Measurements from ENCODE around the gene MYL2. TPM values are rescaled to one million over a fixed set of nuclear protein-coding genes. Genes with fewer than 3 reads are reported as not detected.

MYL2 gene
- total RNA-seq, 1 donor from 2014 or later = not detected

DNA sequence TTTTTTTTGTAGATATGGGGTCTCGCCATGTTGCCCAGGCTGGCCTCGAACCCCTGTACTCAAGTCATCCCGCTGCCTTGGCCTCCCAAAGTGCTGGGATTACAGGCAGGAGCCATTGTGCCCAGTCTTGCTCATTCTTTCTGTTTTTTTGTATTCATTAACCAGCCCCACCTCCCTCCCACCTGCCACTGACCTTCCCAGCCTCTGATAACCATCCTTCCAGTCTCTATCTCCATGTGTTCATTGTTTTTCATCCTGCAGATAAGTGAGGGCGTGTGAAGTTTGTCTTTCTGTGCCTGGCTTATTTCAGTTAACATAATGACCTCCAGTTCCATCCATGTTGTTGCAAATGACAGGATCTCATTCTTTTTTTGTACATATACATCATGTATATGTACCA, 19.0 kb downstream of the MYL2 start:
- intact Hi-C loops (cut with micrococcal nuclease) = no loop called here

DNA sequence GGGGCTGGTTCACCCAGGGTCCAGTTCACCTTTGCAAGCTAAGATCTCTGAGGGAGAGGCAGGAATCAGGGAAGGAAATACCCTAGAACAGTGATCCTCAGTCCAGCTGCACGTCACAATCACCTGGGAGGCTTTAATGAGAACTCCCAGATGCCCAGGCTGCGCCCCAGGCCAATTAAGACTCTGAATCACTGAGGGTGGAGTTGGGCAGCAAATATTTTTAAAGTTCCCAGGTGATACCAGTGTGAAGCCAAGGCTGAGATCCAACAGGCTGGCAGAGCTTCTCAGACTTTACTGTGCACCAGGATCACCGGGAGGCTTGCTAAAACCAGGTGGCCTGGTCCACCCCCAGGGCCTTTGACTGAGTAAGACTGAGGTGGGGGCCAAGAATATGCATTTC, 23.8 kb downstream of the MYL2 start:
- intact Hi-C loops (cut with micrococcal nuclease) = no loop called here

DNA sequence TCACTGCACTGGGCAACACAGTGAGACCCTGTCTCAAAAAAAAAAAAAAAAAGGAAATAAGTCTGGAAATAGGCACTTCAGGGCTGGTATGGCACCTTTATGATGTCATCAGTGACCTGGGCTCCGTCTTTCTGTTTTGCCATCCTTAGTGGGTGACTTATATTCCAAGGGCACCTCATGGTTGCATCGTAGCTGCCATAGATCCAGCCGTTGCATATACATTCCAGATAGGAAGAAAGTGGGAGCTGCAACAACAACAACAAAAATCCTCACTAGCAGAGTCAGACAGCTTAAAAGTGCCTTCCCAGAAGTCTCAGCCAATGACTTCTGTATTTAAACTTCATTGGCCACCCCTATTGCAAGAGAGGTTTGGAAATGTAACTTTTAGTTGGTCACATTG, 26.4 kb downstream of the MYL2 start:
- intact Hi-C loops (cut with micrococcal nuclease) = loop anchor here (1.0 to 2.0 kb wide), 2 partner anchors 419 to 1321 kb away; partner anchors contain the start of genes MMAB and MVK

DNA sequence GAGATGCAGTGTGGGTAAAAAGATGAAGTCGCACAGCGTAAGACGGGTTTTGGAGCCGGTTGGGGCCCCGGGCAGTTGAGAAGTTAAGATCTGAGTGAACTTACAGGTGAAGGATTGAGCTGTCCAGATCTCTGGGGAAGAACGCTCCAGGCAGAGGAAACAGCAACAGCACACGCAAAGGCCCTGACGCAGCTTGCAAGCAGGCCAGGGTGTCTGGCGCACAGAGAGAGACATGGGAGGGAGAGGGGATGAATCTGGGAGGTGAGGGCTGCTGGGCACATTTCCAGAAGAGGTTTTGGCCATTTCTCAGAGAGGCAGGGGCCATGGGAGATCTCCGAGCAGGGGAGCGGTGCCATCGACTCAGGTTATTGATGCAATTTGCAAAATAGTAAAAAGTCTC, 31.0 kb downstream of the MYL2 start:
- intact Hi-C loops (cut with micrococcal nuclease) = loop anchor here (2.0 kb wide), 2 partner anchors 149 to 185 kb away; no protein-coding TSS in a partner anchor

DNA sequence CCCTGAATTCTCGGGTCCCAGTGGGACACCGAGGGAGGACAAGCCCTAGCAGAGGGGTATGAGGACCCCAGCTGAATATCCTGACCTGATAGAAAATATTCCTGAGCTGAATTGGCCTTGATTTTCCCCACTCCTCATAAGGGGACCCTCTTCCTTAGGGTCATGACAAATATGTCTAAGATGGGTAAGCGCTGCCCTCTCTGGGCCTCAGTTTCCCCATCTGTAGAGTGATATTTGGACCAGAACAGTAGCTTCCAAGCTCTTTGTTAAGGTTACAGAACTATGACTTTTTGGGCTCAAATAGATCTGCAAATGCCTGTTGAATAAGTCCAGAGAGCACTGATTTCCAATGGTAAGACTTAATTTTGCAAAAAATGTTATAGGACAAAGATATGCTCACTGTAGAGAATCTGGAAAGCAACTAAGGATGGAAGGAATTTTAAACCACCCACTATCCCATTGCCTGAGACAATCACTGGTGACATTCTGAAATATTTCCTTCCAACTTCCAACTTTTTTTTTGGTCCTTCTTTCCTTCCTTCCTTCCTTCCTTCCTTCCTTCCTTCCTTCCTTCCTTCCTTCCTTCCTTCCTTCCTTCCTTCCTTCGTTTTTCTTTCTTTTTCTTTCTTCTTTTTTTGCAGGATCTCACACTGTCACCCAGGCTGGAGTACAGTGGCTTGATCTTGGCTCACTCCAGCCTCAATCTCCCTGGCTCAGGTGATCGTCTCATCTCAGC, 32.0 kb downstream of the MYL2 start:
- intact Hi-C loops (cut with micrococcal nuclease) = loop anchor here (1.0 to 2.0 kb wide), 7 partner anchors 62 to 788 kb away; partner anchors contain the start of genes ARPC3, FAM216A and GPN3

DNA sequence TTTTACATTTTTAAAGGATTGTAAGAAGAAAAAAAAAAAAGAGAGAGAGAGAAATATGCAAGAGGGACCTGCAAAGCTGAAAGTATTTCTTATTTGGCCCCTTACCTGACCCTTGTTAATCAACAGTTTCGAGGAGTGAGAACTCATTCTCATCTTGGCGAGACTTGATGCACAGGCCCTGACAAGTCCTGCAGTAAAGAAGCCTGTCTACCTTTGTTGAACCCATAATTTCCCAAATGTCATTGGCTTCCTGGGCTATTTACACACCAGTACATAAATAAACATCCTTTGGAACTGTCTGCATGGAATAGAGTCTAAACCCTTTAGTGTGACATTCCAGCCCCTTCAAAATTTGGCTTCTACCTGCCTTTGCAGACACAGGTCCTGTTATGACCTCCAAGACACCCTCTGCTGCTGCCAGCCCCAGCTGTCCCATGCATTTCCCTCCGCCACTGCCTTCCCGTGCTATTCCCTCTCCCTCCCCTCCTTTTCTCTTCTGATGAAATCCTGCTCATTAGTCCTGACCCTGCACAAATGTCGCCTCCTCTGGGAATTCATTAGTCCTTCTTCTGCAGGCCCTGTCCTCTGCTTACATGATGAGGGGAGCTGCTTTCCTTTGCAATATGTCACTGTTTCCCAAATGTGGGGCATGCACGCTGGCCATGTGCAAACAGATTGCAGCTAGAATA, 35.1 kb downstream of the MYL2 start:
- intact Hi-C loops (cut with micrococcal nuclease) = no loop called here

DNA sequence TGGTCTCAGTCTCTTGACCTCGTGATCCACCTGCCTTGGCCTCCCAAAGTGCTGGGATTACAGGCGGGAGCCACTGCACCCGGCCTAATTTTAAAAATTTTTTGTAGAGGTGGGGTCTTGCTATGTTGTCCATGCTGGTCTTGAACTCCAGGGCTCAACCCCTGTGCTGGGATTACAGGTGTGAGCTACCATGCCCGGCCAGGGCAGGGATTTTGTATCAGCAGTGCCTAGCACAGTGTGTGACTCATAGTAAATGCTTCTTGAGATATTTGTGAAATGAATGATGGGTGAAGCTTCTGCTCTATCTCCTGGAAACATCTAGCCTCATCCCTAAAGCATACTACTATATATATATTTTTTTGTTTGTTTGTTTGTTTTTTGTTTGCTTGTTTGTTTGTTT, 37.1 kb downstream of the MYL2 start:
- intact Hi-C loops (cut with micrococcal nuclease) = no loop called here

DNA sequence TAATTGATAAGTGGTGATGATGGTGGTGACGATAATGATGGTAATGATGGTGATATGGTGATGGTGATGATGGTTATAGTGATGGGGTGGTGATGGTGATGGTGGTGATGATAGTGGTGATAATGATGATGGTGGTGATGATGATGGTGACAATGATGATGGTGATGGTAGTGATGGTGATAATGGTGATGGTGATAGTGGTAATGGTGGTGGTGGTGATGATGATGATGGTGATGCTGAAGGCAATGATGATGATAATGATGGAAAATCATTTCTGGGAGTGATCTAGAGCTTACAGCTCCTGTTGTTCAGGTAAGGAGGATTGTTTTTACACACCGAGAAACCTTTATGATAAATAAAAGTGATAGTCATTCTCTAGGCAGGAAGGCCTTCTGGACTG, 39.7 kb downstream of the MYL2 start:
- intact Hi-C loops (cut with micrococcal nuclease) = no loop called here

DNA sequence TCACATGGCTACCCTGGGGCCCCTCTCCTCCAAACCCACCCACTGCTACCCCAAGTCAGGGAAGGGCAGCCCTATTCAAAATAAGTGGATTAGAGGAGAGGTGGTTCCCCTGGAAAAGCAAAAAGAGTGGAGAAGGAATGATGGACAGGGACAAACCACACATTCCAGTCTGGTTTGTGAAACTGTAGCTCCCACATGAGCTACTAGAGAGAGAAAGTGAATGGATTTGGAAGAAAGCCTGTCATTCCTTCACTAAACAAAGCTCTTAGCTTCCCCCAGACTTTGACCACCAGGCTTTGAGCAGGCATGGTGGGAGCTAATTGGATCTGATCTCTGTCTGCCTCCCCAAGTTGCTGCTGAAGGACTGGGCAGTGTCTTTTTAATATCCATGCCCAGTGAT, 45.6 kb downstream of the MYL2 start:
- intact Hi-C loops (cut with micrococcal nuclease) = no loop called here

DNA sequence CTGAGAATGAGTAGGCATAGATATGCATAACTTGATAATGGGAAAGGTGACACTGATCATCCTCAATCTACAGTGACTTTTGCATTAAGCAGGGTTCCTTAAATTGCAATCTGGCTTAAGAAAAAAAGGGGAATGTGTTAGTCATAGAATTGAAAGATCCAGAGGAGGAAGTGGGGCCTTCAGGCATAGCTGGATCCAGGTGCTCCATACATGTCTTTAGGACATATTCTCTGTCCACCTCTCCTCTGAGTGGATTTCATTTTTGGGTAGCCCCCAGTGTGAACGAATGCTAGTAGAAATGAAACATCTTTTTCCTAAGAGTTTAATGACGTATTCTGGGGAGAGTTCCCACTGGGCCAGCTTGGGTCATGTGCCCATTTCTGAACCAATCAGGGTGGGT, 46.0 kb downstream of the MYL2 start:
- intact Hi-C loops (cut with micrococcal nuclease) = no loop called here

DNA sequence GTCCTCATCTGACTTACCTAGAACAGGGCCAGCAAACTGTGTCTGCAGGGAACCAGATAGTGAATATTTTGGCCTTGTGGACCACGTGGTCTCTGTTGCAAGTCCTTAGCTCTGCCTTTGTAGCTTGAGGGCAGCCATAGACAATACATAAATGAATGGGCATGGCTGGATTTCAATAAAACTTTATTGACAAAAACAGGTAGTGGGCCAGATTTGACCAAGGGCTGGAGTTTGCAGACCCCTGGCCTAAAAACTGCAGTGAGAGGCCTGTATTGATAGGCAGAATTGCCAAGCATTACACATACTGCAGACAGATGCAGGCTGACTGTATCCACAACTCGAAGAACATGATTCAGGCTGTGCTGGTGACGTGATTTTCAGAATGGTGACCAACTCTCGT, 48.3 kb downstream of the MYL2 start:
- intact Hi-C loops (cut with micrococcal nuclease) = no loop called here

DNA sequence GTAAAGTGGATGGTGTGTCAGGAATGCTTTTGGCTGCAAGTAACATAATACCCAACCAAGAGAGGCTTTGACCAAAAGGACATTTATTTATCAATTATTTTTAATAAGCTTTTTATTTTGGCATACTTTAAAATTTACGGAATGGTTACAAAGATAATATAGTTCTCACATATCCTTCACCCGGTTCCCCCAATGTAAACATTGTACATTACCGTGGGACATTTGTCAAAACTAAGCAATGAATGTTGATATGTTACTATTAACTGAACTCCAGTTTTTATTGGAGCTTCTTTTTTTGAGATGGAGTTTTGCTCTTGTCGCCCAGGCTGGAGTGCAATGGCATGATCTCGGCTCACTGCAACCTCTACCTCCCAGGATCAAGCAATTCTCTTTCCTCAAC, 50.6 kb downstream of the MYL2 start:
- intact Hi-C loops (cut with micrococcal nuclease) = no loop called here

DNA sequence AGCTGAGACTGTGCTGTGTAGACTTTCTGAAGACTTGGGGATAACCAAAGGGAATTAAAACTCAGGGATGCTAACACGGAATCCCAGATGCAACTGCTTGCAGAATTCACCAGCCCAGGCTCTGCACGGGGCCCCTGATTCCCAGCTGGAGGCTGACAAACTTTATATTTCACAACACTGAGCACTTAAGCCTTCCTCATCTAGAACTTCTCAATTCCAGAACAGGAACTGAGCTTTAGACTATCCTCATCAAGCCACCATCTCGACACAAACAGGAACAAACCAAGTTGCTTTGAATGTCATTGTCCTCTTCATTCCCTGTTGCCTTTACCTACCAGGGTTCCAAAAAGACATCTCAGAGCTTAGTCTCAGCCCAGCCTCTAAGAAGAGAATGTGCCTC, 51.4 kb downstream of the MYL2 start:
- intact Hi-C loops (cut with micrococcal nuclease) = no loop called here

DNA sequence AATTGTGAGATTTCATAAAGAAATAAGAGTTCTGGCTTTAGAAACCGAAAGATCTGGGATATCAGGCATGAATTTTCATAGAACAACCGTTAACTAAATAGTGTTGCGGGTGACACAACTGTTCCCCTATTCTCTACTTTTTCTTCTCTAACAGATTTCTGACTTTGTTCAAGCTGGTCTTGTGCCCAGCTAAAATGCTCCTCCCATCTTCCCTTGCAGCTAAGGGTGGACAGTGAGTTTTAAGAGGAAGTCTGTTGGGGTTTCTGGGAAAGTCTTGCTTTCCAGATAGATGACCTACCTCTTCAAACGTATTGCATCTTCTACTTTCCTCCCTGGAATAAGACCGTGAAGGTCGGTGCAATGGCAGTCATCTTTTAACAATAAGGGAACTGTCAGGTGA, 54.9 kb downstream of the MYL2 start:
- intact Hi-C loops (cut with micrococcal nuclease) = no loop called here

DNA sequence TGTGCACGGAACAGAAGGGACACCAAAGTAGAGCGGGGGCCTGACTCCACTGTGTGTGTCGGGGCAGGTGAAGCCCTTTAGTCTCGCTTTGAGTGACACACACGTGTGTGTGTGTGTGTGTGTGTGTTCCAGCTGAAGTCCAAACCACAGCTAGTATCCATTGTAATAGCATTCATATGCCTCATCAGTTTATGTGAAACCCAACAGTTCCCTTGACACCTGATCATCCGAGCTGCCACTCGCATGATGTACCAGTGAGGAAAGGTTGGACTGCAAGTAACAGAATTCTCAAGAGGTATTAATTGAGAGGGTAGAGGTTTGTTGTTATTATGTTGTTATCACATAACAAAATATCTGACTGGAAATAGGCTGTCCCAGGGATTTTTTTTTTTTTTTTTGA, 57.2 kb downstream of the MYL2 start:
- intact Hi-C loops (cut with micrococcal nuclease) = no loop called here

DNA sequence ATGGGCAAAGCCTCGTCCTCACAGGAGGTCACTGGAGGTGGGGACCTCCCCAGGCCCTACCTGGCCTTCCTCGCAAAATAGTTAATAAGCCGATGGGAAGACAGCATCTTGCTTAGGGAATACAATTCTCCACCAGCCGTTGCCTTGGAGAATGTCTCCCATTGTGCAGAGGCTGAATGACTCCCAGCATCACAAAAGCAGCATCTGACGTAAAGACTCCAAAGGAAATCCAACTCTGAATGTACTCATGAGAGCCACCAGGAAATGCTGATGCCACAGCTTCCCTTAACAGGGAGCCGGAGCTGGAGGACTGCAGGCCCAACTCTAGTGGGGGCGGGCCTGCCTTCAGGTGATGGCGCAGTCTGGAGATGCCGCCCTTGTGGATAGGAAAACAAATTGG, 58.0 kb downstream of the MYL2 start:
- intact Hi-C loops (cut with micrococcal nuclease) = no loop called here

DNA sequence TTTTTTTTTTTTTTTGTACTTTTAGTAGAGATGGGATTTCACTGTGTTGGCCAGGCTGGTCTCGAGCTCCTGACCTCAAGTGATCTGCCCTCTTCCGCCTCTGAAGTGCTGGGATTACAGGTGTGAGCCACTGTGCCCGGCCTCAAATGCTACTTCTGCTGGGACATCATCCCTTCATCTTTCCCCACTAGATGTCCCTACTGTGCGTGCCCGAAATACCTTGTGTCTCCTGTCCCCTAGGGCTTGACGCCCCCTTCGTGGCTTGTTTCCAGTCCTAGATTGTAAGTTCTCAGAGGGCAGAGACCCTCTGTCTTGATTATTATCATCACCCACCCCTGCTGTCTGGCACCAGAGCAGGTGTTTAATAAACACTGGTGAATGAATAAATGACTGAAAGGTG, 58.6 kb downstream of the MYL2 start:
- intact Hi-C loops (cut with micrococcal nuclease) = no loop called here

Other genes starting within 250 kb of the MYL2 start
- gene HVCN1, start 231.5 kb downstream of the MYL2 start, total RNA-seq = 8.9 and 10.6 TPM in 2 replicates
- 232 and 234 TPM in 2 replicates for gene PPP1CC, start 177.7 kb downstream of the MYL2 start, total RNA-seq
- not detected in 2 replicates for gene CCDC63, start 73.6 kb downstream of the MYL2 start, total RNA-seq
- 0.34 and 0.46 TPM in 2 replicates for gene CUX2, start 113.6 kb upstream of the MYL2 start, total RNA-seq

All from T-helper 1 cell treated with Interleukin-12 subunit alpha and Interleukin-12 subunit beta and Interleukin-4 antibody, amounts not matched to agents 30 ng/mL and 1 ng/mL, for 36 hours (primary cell).